HG03342 (cell line): Measurements from ENCODE around the gene INTS1.
"Not testable (repeated sequence)": the region's sequence is repeated elsewhere in the genome, so short reads cannot be mapped to it uniquely, and the experiment has no call there.

Source experiments
- ATAC-seq: cut with Tn5 transposase; IDR thresholded peaks from one replicate; pipeline ENCODE4 v1.9.1; 2021; ENCODE audit warnings: mild to moderate bottlenecking, moderate library complexity; ENCODE audit not compliant: unreplicated experiment

The INTS1 gene

GRCh38 chr7:1449501-1449900, 54.7 kb downstream of the INTS1 start:
- ATAC-seq: no peak

- no peak for ATAC-seq
Observed at GRCh38 chr7:1448958-1449357, 55.2 kb downstream of the INTS1 start.

GRCh38 chr7:1447551-1448244, 56.5 kb downstream of the INTS1 start:
- no peak for ATAC-seq

GRCh38 chr7:1447112-1447511, 57.1 kb downstream of the INTS1 start:
- no peak for ATAC-seq

GRCh38 chr7:1446620-1447032, 57.6 kb downstream of the INTS1 start:
- ATAC-seq: no peak

- not testable (repeated sequence) for ATAC-seq
Observed at GRCh38 chr7:1446026-1446425, 58.2 kb downstream of the INTS1 start.

- no peak for ATAC-seq
Observed at GRCh38 chr7:1445341-1445740, 58.8 kb downstream of the INTS1 start.

- ATAC-seq: no peak
Observed at GRCh38 chr7:1444925-1445322, 59.3 kb downstream of the INTS1 start.

- no peak for ATAC-seq
Observed at GRCh38 chr7:1444214-1444924, 59.8 kb downstream of the INTS1 start.

- not testable (repeated sequence) for ATAC-seq
Observed at GRCh38 chr7:1443587-1444200, 60.5 kb downstream of the INTS1 start.

GRCh38 chr7:1442355-1443124, 61.6 kb downstream of the INTS1 start:
- no peak for ATAC-seq

GRCh38 chr7:1441615-1442354, 62.4 kb downstream of the INTS1 start:
- ATAC-seq: no peak

GRCh38 chr7:1440620-1441019, 63.6 kb downstream of the INTS1 start:
- no peak for ATAC-seq

GRCh38 chr7:1439373-1440363, 64.5 kb downstream of the INTS1 start:
- ATAC-seq: no peak

GRCh38 chr7:1438821-1439220, 65.4 kb downstream of the INTS1 start:
- no peak for ATAC-seq

- ATAC-seq: no peak
Observed at GRCh38 chr7:1438208-1438607, 66.0 kb downstream of the INTS1 start.

- ATAC-seq: no peak
Observed at GRCh38 chr7:1437155-1437880, 66.9 kb downstream of the INTS1 start.

- ATAC-seq: no peak
Observed at GRCh38 chr7:1436608-1437007, 67.6 kb downstream of the INTS1 start.
